ENCODE results near the gene AGAP2. TPM values are rescaled to one million over a fixed set of nuclear protein-coding genes. Genes with fewer than 3 reads are reported as not detected.

AGAP2 gene
- total and polyA plus RNA-seq, 2 of the 13 experiments (the other 11 are each of a cell fraction or from before 2014, with no cell fraction given) = 0.38 to 0.45 TPM

DNA sequence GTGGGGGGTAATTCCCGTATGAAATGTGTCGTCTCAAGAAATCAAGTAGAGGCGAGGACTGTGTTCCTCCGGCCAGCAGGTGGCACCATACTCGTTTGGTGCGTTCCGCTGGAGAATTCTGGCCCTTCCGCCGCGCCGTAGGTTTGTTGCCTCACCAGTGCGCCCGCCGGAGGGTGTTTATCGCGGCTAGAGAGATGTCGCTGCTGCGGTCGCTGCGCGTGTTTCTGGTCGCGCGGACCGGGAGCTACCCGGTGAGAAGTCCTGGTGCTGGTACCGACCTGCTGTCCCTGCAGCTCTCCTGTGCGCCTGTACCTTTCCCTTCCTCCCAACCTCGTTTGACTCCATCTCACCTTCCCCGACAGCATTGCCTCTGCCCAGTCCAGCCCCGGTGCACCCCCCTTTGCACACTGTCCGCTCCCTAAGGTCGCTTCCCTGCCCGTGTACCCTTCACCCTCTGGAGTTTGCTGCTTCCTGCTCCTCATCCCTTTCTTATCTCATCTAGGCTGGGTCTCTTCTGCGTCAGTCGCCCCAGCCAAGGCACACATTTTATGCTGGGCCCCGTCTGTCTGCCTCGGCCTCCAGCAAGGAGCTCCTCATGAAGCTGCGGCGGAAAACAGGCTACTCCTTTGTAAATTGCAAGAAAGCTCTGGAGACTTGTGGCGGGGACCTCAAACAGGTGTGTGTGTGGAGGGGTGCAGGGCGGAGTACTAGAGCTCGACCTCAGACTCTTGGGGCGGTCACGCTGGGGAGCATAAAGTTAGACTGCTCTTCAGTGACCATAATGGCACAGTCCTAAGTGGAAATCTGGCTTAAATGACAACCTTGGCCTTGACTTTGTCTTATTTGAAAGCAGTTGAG lies 44.3 kb upstream of the AGAP2 start, which contains the start of gene TSFM (continued):
- TF ChIP-seq NFYC (CRISPR knock-in tag; IDR thresholded peaks at IDR 0.05) (peak; percentile 42), KLF15 (CRISPR knock-in tag; IDR thresholded peaks at IDR 0.05; ENCODE audit: borderline replicate concordance) (no peak), KDM5B (CRISPR knock-in tag; IDR thresholded peaks at IDR 0.05; ENCODE audit: borderline replicate concordance) (peak; percentile 84), FOXK2 (IDR thresholded peaks at IDR 0.05) (peak; percentile 72; the same call in 1 of the 2 replicates), ZNF775 (CRISPR knock-in tag; IDR thresholded peaks at IDR 0.05; ENCODE audit: borderline replicate concordance) (no peak), NCOR1 (IDR thresholded peaks at IDR 0.05; ENCODE audit: borderline replicate concordance, low read length) (no peak), ZNF34 (CRISPR knock-in tag; IDR thresholded peaks at IDR 0.05; ENCODE audit: borderline replicate concordance) (peak; percentile 35; the same call in 1 of the 2 replicates), ZNF441 (CRISPR knock-in tag; IDR thresholded peaks at IDR 0.05; ENCODE audit: borderline replicate concordance) (no peak), NFYB (CRISPR knock-in tag; IDR thresholded peaks at IDR 0.05) (no peak)
- TF ChIP-seq, protein P1, sequence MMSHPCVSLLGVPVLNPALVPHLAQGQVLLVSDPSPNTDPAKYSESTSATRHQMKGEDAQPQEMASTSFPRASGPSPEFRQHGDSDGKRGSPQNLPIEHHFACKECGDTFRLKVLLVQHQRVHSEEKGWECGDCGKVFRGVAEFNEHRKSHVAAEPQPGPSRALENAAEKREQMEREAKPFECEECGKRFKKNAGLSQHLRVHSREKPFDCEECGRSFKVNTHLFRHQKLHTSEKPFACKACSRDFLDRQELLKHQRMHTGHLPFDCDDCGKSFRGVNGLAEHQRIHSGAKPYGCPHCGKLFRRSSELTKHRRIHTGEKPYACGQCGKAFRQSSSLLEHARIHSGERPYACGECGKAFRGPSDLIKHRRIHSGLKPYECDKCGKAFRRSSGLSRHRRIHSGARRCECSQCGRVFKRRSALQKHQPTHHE (CRISPR knock-in tag; IDR thresholded peaks at IDR 0.05; ENCODE audit: borderline replicate concordance) = no peak
- TF ChIP-seq, protein P2, sequence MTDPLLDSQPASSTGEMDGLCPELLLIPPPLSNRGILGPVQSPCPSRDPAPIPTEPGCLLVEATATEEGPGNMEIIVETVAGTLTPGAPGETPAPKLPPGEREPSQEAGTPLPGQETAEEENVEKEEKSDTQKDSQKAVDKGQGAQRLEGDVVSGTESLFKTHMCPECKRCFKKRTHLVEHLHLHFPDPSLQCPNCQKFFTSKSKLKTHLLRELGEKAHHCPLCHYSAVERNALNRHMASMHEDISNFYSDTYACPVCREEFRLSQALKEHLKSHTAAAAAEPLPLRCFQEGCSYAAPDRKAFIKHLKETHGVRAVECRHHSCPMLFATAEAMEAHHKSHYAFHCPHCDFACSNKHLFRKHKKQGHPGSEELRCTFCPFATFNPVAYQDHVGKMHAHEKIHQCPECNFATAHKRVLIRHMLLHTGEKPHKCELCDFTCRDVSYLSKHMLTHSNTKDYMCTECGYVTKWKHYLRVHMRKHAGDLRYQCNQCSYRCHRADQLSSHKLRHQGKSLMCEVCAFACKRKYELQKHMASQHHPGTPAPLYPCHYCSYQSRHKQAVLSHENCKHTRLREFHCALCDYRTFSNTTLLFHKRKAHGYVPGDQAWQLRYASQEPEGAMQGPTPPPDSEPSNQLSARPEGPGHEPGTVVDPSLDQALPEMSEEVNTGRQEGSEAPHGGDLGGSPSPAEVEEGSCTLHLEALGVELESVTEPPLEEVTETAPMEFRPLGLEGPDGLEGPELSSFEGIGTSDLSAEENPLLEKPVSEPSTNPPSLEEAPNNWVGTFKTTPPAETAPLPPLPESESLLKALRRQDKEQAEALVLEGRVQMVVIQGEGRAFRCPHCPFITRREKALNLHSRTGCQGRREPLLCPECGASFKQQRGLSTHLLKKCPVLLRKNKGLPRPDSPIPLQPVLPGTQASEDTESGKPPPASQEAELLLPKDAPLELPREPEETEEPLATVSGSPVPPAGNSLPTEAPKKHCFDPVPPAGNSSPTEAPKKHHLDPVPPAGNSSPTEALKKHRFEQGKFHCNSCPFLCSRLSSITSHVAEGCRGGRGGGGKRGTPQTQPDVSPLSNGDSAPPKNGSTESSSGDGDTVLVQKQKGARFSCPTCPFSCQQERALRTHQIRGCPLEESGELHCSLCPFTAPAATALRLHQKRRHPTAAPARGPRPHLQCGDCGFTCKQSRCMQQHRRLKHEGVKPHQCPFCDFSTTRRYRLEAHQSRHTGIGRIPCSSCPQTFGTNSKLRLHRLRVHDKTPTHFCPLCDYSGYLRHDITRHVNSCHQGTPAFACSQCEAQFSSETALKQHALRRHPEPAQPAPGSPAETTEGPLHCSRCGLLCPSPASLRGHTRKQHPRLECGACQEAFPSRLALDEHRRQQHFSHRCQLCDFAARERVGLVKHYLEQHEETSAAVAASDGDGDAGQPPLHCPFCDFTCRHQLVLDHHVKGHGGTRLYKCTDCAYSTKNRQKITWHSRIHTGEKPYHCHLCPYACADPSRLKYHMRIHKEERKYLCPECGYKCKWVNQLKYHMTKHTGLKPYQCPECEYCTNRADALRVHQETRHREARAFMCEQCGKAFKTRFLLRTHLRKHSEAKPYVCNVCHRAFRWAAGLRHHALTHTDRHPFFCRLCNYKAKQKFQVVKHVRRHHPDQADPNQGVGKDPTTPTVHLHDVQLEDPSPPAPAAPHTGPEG (CRISPR knock-in tag; IDR thresholded peaks at IDR 0.05) = no peak
- TF ChIP-seq, protein P3, sequence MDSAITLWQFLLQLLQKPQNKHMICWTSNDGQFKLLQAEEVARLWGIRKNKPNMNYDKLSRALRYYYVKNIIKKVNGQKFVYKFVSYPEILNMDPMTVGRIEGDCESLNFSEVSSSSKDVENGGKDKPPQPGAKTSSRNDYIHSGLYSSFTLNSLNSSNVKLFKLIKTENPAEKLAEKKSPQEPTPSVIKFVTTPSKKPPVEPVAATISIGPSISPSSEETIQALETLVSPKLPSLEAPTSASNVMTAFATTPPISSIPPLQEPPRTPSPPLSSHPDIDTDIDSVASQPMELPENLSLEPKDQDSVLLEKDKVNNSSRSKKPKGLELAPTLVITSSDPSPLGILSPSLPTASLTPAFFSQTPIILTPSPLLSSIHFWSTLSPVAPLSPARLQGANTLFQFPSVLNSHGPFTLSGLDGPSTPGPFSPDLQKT (CRISPR knock-in tag; IDR thresholded peaks at IDR 0.05; ENCODE audit: borderline replicate concordance) = no peak
- TF ChIP-seq, protein P4, sequence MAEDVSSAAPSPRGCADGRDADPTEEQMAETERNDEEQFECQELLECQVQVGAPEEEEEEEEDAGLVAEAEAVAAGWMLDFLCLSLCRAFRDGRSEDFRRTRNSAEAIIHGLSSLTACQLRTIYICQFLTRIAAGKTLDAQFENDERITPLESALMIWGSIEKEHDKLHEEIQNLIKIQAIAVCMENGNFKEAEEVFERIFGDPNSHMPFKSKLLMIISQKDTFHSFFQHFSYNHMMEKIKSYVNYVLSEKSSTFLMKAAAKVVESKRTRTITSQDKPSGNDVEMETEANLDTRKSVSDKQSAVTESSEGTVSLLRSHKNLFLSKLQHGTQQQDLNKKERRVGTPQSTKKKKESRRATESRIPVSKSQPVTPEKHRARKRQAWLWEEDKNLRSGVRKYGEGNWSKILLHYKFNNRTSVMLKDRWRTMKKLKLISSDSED (CRISPR knock-in tag; IDR thresholded peaks at IDR 0.05) = no peak
